Muscle of back (tissue), 11 donors: Measurements from ENCODE around the gene TRAP1. TPM values are rescaled to one million over a fixed set of nuclear protein-coding genes. Genes with fewer than 3 reads are reported as not detected.
A peak's percentile ranks its signal among the peaks of the same experiment; 100 is the strongest.
"Not testable (repeated sequence)": the region's sequence is repeated elsewhere in the genome, so short reads cannot be mapped to it uniquely, and the experiment has no call there.

Experiments used
- DNase-seq, 3 donors: peaks; one replicate each; pipeline versions ENCODE4 v3.0.0 to v3.0.0-alpha.2; 2013
- polyA plus RNA-seq, 10 donors: library from polyadenylated mRNA; unstranded; fragments of 120-200 nt; gene quantifications; one replicate each; pipeline ENCODE4 v1.2.1, GENCODE V29; 2013; ENCODE audit not compliant: insufficient read length in 10 of 10

The TRAP1 gene
- polyA plus RNA-seq, 10 donors: 75.4 to 115 (median 96.5) TPM

GRCh38 chr16:3612510-3613466, 104.5 kb downstream of the TRAP1 start:
- no peak for DNase-seq

GRCh38 chr16:3611146-3611975, 106.0 kb downstream of the TRAP1 start, which contains the start of gene SLX4:
Gene SLX4 (minus strand): TSS chr16:3611606. CDS start chr16:3608964, 2,642 bp downstream.
- peak; percentile 95 to 98 (median 97) for DNase-seq

DNA sequence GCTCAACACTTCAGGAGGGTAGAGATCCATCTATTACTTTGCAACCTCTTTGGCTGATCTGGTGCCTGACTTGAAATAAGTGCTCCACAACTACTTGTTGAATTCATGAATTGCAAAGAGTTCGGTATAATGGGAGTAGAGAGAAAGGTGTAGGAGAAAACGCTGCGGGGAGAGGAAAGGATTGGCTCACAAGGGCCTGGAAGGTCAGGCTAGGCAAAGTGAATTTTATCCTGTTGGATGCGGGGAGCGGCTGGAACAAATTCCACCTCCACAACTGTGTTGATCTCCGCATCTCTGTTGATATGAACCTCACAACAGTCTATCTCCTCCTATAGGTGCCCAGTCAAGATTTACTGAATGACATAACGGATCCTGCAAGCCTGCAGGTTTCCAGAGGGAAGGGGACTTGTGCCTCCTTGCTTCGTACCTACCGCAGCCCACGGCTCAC, 106.6 kb downstream of the TRAP1 start:
- no peak for DNase-seq

- DNase-seq: peak in 1 of 3 donors; percentile 29
Measured at GRCh38 chr16:3609895-3610697, 107.2 kb downstream of the TRAP1 start.

- not testable (repeated sequence) for DNase-seq
Measured at GRCh38 chr16:3608976-3609375, 108.3 kb downstream of the TRAP1 start.

DNA sequence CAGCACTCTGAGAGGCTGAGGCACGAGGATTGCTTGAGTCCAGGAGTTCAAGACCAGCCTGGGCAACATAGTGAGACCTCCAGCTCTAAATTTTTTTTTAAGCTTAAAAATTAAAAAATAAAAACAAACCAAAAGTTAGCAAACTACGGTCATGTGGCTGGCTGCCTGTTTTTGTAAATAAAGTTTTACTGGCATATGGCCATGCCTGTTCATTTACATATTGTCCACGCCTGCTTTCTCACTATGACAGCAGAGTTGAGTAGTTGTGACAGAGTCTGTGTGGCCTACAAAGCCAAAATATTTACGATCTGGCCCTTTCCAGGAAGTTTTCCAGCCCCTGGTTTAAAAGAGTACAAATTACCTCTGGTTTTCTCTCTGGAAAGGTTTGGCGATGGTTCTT, 109.3 kb downstream of the TRAP1 start:
- no peak for DNase-seq

Other genes with a start within 250 kb of the TRAP1 start
- gene C16orf90, start 222.0 kb downstream of the TRAP1 start, polyA plus RNA-seq: not detected
- gene CLUAP1, start 216.5 kb downstream of the TRAP1 start, polyA plus RNA-seq: 10 to 100 TPM; 14.8 to 30.1 (median 19.5) TPM
- 1 to 10 TPM in 6 of 10 donors, under 1 TPM in 4; 0.60 to 2.9 (median 1.3) TPM for gene NLRC3, start 140.1 kb downstream of the TRAP1 start, polyA plus RNA-seq
- gene SLX4, start 105.9 kb downstream of the TRAP1 start, polyA plus RNA-seq: 1 to 10 TPM; 3.6 to 6.8 (median 4.7) TPM
- 10 to 100 TPM; 12.2 to 21.3 (median 15.9) TPM for gene DNASE1, start 62.8 kb downstream of the TRAP1 start, polyA plus RNA-seq
- gene CREBBP, start 163.2 kb upstream of the TRAP1 start, polyA plus RNA-seq: 10 to 100 TPM; 32.0 to 59.6 (median 47.9) TPM